ENCODE results near the gene ROPN1L.

The ROPN1L gene

GRCh38 chr5:10453545-10453944 is 11.9 kb downstream of the ROPN1L start:
- Histone ChIP-seq H3K4ac (ENCODE audit: low read depth, low read length) (no peak overlapping the region), H3K9ac (ENCODE audit: low read length) (no peak overlapping the region), H3K14ac (ENCODE audit: low read length) (no peak overlapping the region), H2BK120ac (ENCODE audit: insufficient read depth, low read length, poor library complexity) (no peak overlapping the region), H3K9me3 (ENCODE audit: insufficient read depth, low read depth, low read length) (no peaks in the 10 kb centered on the region), H3K27ac (ENCODE audit: low read depth, low read length) (no peak overlapping the region), H3K4me3 (ENCODE audit: low read depth, low read length) (no peak overlapping the region), H4K91ac (ENCODE audit: low read depth, low read length) (no peak overlapping the region), H2AFZ (ENCODE audit: insufficient read depth, low read length, poor library complexity) (no peak overlapping the region), H4K12ac (ENCODE audit: low read depth, low read length) (no peak overlapping the region), H4K8ac (ENCODE audit: low read depth, low read length) (no peak overlapping the region), H3K4me1 (ENCODE audit: control insufficient read depth in 1 of 2, insufficient read depth in 2 of 2, low read length in 2 of 2) (peaks cover 13 to 22% of the 10 kb centered on the region in 2 experiments), H2BK12ac (ENCODE audit: low read length) (no peak overlapping the region), H3K18ac (ENCODE audit: low read length) (no peak overlapping the region), H3K36me3 (ENCODE audit: control insufficient read depth in 1 of 2, insufficient read depth in 2 of 2, low read length in 2 of 2) (no peaks in the 10 kb centered on the region), H3K4me2 (ENCODE audit: low read length) (no peak overlapping the region), H3K27me3 (ENCODE audit: insufficient read depth, low read length) (no peaks in the 10 kb centered on the region), H2AK5ac (ENCODE audit: low read length) (no peak overlapping the region), H3K79me1 (ENCODE audit: low read length) (peaks cover 7% of the 10 kb centered on the region), H3K79me2 (ENCODE audit: control insufficient read depth, insufficient read depth, low read length, poor library complexity) (no peaks in the 10 kb centered on the region), H3K23ac (ENCODE audit: low read length) (no peak overlapping the region), H2BK5ac (ENCODE audit: low read depth, low read length, poor library complexity) (no peak overlapping the region)
- peak in 1 of 2 donors; percentile 61 for DNase-seq
- WGBS (ENCODE audit: extremely low coverage, insufficient coverage, insufficient read length), result no CpG with 5 or more reads among the region's 8 CpGs

DNA sequence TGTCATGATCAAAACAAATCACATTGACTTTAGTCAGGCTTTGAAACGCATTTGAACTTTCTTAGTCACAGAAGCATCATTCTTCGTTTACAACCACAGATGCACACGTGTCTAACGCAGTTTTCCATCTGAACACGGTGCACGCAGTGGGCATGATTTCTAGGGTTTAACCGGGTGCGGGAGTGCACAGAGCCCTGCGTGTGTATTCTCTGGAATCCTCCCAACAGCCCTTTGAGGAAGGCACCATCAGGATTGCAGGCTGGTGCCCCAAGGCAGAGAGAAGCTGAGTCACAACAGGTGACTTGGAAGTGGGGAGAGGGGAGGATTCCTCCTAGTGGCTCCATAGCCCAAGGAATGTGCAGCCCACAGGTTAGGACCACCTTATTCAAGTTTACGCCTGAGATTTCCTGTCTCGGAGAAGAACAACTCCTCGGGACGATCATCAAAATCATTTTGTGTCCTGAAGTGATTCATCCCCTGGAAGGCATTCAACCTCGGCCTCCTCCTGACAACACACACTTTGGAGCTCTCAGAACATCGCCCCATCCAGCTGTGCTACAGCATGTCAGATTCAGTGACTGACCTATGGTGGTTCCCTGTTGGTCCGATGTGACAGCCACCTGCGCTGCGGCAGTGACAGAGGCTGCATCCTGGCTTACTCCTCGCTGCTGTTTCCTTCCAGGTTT is 13.1 kb downstream of the ROPN1L start:
- WGBS (ENCODE audit: extremely low coverage, insufficient coverage, insufficient read length), result no CpG with 5 or more reads among the region's 19 CpGs
- Histone ChIP-seq H3K79me2 (ENCODE audit: control insufficient read depth, insufficient read depth, low read length, poor library complexity) (no peaks in the 10 kb centered on the region), H4K91ac (ENCODE audit: low read depth, low read length) (peak overlapping the region; percentile 50)

DNA sequence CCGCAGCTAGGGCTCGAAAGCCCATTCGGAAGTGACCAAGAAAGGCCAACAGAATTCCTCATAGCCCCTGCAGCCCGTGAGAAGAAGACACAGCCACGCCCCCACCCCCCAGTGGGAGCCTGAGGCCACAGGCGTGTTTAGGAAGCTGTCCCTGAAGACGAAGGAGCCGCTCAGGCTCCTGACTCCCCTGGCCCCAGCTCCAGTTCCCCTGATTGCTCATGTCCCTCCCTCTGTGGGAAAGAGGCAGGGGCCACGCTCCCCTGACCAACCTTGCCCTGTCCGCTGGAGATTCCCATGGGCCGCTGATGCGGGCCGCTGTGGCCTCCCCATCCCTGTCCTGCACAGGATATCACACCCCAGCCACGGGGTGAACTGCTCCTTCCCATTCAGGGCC is 13.6 kb downstream of the ROPN1L start:
- H2BK5ac ChIP-seq (ENCODE audit: low read depth, low read length, poor library complexity), result no peak overlapping the region
- no peaks in the 10 kb centered on the region for H3K9me3 ChIP-seq (ENCODE audit: insufficient read depth, low read depth, low read length)
- WGBS (ENCODE audit: extremely low coverage, insufficient coverage, insufficient read length), result no CpG with 5 or more reads among the region's 14 CpGs
- peaks cover 7% of the 10 kb centered on the region for H3K79me1 ChIP-seq (ENCODE audit: low read length)
- no peak for DNase-seq
- H3K4me2 ChIP-seq (ENCODE audit: low read length), result no peak overlapping the region
- H3K4me3 ChIP-seq (ENCODE audit: low read depth, low read length), result no peak overlapping the region
- H4K91ac ChIP-seq (ENCODE audit: low read depth, low read length), result peak overlapping the region; percentile 50
- H2AK5ac ChIP-seq (ENCODE audit: low read length), result no peak overlapping the region
- H3K36me3 ChIP-seq (ENCODE audit: control insufficient read depth in 1 of 2, insufficient read depth in 2 of 2, low read length in 2 of 2), result no peaks in the 10 kb centered on the region
- H2BK12ac ChIP-seq (ENCODE audit: low read length), result peak overlapping the region; percentile 47
- peak overlapping the region; percentile 11 for H3K14ac ChIP-seq (ENCODE audit: low read length)
- no peak overlapping the region for H2BK120ac ChIP-seq (ENCODE audit: insufficient read depth, low read length, poor library complexity)
- H2AFZ ChIP-seq (ENCODE audit: insufficient read depth, low read length, poor library complexity), result no peak overlapping the region
- H3K4ac ChIP-seq (ENCODE audit: low read depth, low read length), result no peak overlapping the region
- no peaks in the 10 kb centered on the region for H3K79me2 ChIP-seq (ENCODE audit: control insufficient read depth, insufficient read depth, low read length, poor library complexity)
- H3K4me1 ChIP-seq (ENCODE audit: control insufficient read depth in 1 of 2, insufficient read depth in 2 of 2, low read length in 2 of 2), result peaks cover 13 to 17% of the 10 kb centered on the region in 2 experiments
- no peak overlapping the region for H3K9ac ChIP-seq (ENCODE audit: low read length)
- H4K12ac ChIP-seq (ENCODE audit: low read depth, low read length), result no peak overlapping the region
- H3K23ac ChIP-seq (ENCODE audit: low read length), result no peak overlapping the region
- no peaks in the 10 kb centered on the region for H3K27me3 ChIP-seq (ENCODE audit: insufficient read depth, low read length)
- H4K8ac ChIP-seq (ENCODE audit: low read depth, low read length), result no peak overlapping the region
- H3K27ac ChIP-seq (ENCODE audit: low read depth, low read length), result no peak overlapping the region
- H3K18ac ChIP-seq (ENCODE audit: low read length), result no peak overlapping the region

More for the DNA sequence above, 13.1 kb downstream of the ROPN1L start:
- Histone ChIP-seq H2BK5ac (ENCODE audit: low read depth, low read length, poor library complexity) (no peak overlapping the region), H2AFZ (ENCODE audit: insufficient read depth, low read length, poor library complexity) (no peak overlapping the region), H3K79me1 (ENCODE audit: low read length) (peaks cover 7% of the 10 kb centered on the region), H3K4me2 (ENCODE audit: low read length) (no peak overlapping the region), H3K14ac (ENCODE audit: low read length) (peak overlapping the region; percentile 11), H3K18ac (ENCODE audit: low read length) (no peak overlapping the region), H3K4me1 (ENCODE audit: control insufficient read depth in 1 of 2, insufficient read depth in 2 of 2, low read length in 2 of 2) (peaks cover 13 to 17% of the 10 kb centered on the region in 2 experiments), H3K4me3 (ENCODE audit: low read depth, low read length) (no peak overlapping the region), H4K8ac (ENCODE audit: low read depth, low read length) (no peak overlapping the region), H3K23ac (ENCODE audit: low read length) (no peak overlapping the region), H3K27ac (ENCODE audit: low read depth, low read length) (no peak overlapping the region), H4K12ac (ENCODE audit: low read depth, low read length) (no peak overlapping the region), H3K36me3 (ENCODE audit: control insufficient read depth in 1 of 2, insufficient read depth in 2 of 2, low read length in 2 of 2) (no peaks in the 10 kb centered on the region), H3K27me3 (ENCODE audit: insufficient read depth, low read length) (no peaks in the 10 kb centered on the region), H2BK120ac (ENCODE audit: insufficient read depth, low read length, poor library complexity) (no peak overlapping the region), H2BK12ac (ENCODE audit: low read length) (peak overlapping the region; percentile 50), H3K4ac (ENCODE audit: low read depth, low read length) (no peak overlapping the region), H3K9me3 (ENCODE audit: insufficient read depth, low read depth, low read length) (no peaks in the 10 kb centered on the region), H3K9ac (ENCODE audit: low read length) (no peak overlapping the region), H2AK5ac (ENCODE audit: low read length) (no peak overlapping the region)
- DNase-seq, result peak in 1 of 2 donors; percentile 33

DNA sequence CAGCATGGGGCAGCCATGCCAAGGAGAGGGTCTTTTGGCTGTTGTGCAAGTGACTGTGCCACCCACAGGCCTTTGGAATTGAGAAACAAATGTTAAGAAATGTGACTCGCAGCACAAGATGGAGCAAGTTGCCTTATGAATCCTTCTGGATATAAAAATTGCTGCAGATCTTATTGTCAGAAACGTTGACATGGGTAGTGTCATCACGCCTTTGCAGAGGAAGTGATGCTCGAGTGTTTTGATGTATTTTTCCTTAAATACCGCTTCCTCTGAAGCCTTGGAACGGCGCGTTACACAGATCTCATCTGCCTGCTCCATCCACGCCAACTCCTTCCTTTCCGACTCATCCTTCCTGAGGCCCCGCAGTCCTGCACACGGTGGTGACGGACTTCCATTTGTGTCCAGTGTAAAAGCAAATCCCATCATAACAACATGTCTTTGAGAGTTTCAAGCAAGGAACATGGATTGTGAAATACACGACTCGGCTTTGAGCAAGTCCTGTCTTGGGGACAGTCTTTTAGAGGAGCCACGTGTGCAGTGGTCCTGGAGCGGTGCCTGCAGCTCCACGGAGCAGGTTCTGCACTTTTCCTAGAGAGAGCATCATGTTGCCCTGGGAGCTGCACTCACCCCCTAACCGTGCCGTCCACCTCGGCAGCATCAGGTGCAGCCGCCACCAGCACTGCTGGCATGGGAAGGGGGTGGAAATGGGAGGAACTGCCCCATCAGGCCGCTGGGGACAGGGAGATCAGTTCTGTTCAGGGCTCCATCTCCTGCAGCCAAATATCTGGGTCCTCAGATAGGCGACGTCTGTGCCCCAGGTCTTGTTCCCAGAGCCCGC is 15.1 kb downstream of the ROPN1L start:
- H3K9ac ChIP-seq (ENCODE audit: low read length), result no peak overlapping the region
- no peak overlapping the region for H3K4ac ChIP-seq (ENCODE audit: low read depth, low read length)
- no peak overlapping the region for H2BK5ac ChIP-seq (ENCODE audit: low read depth, low read length, poor library complexity)
- H3K14ac ChIP-seq (ENCODE audit: low read length), result no peak overlapping the region
- no peaks in the 10 kb centered on the region for H3K36me3 ChIP-seq (ENCODE audit: control insufficient read depth in 1 of 2, insufficient read depth in 2 of 2, low read length in 2 of 2)
- no peak for DNase-seq
- WGBS (ENCODE audit: extremely low coverage, insufficient coverage, insufficient read length), result no CpG with 5 or more reads among the region's 26 CpGs
- H3K18ac ChIP-seq (ENCODE audit: low read length), result no peak overlapping the region
- H3K4me2 ChIP-seq (ENCODE audit: low read length), result no peak overlapping the region
- H4K12ac ChIP-seq (ENCODE audit: low read depth, low read length), result no peak overlapping the region
- H3K27ac ChIP-seq (ENCODE audit: low read depth, low read length), result no peak overlapping the region
- H3K79me2 ChIP-seq (ENCODE audit: control insufficient read depth, insufficient read depth, low read length, poor library complexity), result no peaks in the 10 kb centered on the region
- H3K23ac ChIP-seq (ENCODE audit: low read length), result no peak overlapping the region
- H3K9me3 ChIP-seq (ENCODE audit: insufficient read depth, low read depth, low read length), result no peaks in the 10 kb centered on the region
- H2AK5ac ChIP-seq (ENCODE audit: low read length), result no peak overlapping the region
- H3K79me1 ChIP-seq (ENCODE audit: low read length), result peaks cover 7% of the 10 kb centered on the region
- no peaks in the 10 kb centered on the region for H3K27me3 ChIP-seq (ENCODE audit: insufficient read depth, low read length)
- H2BK12ac ChIP-seq (ENCODE audit: low read length), result no peak overlapping the region
- H3K4me3 ChIP-seq (ENCODE audit: low read depth, low read length), result no peak overlapping the region
- H3K4me1 ChIP-seq (ENCODE audit: control insufficient read depth in 1 of 2, insufficient read depth in 2 of 2, low read length in 2 of 2), result peaks cover 13 to 15% of the 10 kb centered on the region in 2 experiments
- H2AFZ ChIP-seq (ENCODE audit: insufficient read depth, low read length, poor library complexity), result no peak overlapping the region
- no peak overlapping the region for H4K91ac ChIP-seq (ENCODE audit: low read depth, low read length)
- H4K8ac ChIP-seq (ENCODE audit: low read depth, low read length), result no peak overlapping the region
- H2BK120ac ChIP-seq (ENCODE audit: insufficient read depth, low read length, poor library complexity), result no peak overlapping the region
